Upper lobe of right lung (tissue), 1 donor: ENCODE data around the gene RNF113B. TPM values are rescaled to one million over a fixed set of nuclear protein-coding genes. Genes with fewer than 3 reads are reported as not detected.

Source experiments
- ATAC-seq: fragments of 200-7000 bp; cut with Tn5 transposase; one replicate; pipeline ENCODE4 v1.9.1; 2020; ENCODE audit warnings: mild to moderate bottlenecking, moderate library complexity
- DNase-seq: peaks from one replicate; pipeline ENCODE4 v3.0.0-alpha.2; 2020
- H3K27ac ChIP-seq: fragments of 200-600 bp; one replicate; pipeline ENCODE4 v1.8.0; 2022
- H3K27me3 ChIP-seq: fragments of 200-600 bp; one replicate; pipeline ENCODE4 v1.8.0; 2022; ENCODE audit warnings: mild to moderate bottlenecking
- H3K36me3 ChIP-seq: fragments of 200-600 bp; one replicate; pipeline ENCODE4 v1.8.0; 2022
- H3K4me1 ChIP-seq: fragments of 200-600 bp; one replicate; pipeline ENCODE4 v1.8.0; 2022
- H3K4me3 ChIP-seq: fragments of 200-600 bp; one replicate; pipeline ENCODE4 v1.8.0; 2022; ENCODE audit warnings: mild to moderate bottlenecking
- H3K9me3 ChIP-seq: fragments of 200-600 bp; one replicate; pipeline ENCODE4 v1.8.0; 2022
- intact Hi-C: fragments of 100-400 bp; cut with DNase I; formaldehyde crosslinking; loops from one replicate; pipeline ENCODE4 v1.11.0; 2022
- total RNA-seq: library from RNA; stranded (reverse); fragmentation: NEBNext Ultra II Directional; extraction: Animal tissue kit (Norgen Biotek cat#: 25700); gene quantifications from one replicate; pipeline ENCODE4 v1.2.1, GENCODE V29; 2021
- TF ChIP-seq, protein P1 (sequence below): fragments of 200-600 bp; IDR thresholded peaks from one replicate; pipeline ENCODE4 v1.8.0; 2022; ENCODE audit warnings: antibody characterized with exemption
- donor health status: DM: no; HTN: yes; CAD: no; lungs with severe emphysema.

The RNF113B gene
- total RNA-seq, 1 donor from 2014 or later = not detected

DNA sequence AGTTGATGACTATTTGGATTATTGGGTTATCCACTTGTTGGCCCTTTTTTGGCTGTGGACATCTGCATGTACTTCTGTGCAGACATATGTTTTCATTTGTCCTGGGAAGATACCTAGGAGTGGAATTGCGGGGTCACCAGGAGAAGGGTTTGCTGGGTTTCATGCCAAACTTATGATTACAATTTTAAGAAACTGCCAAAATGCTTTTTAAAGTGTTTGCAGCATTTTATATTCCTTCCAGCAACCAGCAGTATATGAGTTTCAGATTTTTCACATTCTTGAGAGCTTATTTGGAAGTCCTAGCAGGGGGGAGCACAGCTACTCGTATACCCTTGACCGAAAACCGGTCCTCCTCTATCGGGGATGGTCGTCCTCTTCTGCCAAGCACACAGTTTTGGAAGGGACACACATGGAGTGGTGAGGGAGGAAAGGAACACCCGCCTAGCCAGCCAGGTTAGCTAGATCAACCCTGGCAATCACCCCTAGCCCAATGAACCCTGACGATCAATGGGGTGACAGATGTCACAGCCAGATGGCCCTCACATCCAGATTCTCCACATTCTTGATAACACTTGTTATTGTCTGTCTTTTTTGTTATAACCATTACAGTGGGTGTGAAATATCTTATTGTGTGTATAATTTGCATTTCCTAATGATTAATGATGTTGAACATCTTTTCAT is 26.7 kb upstream of the RNF113B start:
- TF ChIP-seq, protein P1, sequence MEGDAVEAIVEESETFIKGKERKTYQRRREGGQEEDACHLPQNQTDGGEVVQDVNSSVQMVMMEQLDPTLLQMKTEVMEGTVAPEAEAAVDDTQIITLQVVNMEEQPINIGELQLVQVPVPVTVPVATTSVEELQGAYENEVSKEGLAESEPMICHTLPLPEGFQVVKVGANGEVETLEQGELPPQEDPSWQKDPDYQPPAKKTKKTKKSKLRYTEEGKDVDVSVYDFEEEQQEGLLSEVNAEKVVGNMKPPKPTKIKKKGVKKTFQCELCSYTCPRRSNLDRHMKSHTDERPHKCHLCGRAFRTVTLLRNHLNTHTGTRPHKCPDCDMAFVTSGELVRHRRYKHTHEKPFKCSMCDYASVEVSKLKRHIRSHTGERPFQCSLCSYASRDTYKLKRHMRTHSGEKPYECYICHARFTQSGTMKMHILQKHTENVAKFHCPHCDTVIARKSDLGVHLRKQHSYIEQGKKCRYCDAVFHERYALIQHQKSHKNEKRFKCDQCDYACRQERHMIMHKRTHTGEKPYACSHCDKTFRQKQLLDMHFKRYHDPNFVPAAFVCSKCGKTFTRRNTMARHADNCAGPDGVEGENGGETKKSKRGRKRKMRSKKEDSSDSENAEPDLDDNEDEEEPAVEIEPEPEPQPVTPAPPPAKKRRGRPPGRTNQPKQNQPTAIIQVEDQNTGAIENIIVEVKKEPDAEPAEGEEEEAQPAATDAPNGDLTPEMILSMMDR = no peak
- DNase-seq (no peak), ATAC-seq (no peak)
- no peaks in the 10 kb centered on the region for H3K27me3 ChIP-seq
- H3K27ac ChIP-seq = no peak overlapping the region
- intact Hi-C loops = no loop called here
- peaks cover 4% of the 10 kb centered on the region for H3K4me1 ChIP-seq
- H3K36me3 ChIP-seq = no peaks in the 10 kb centered on the region
- no peak overlapping the region for H3K4me3 ChIP-seq
- H3K9me3 ChIP-seq = no peaks in the 10 kb centered on the region

DNA sequence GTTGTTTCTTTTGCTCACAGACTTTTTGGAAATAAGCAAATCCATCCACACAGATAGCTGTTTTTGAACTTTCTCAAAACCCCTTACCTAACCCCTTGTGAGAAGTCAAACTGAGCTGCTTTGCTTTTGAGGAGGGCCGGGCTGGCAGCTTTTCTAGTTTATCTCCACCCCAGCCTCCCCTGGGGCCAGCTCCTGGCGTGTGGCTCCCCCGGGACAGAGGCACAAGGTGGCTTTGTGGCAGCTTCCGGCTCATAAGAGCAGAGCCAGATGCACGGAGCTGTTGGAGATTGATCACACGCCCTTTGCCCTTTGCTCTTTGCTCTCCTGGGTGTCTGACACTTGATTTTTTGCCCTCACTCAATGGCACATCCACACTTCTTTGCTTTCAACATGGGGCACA is 24.9 kb upstream of the RNF113B start:
- intact Hi-C loops = no loop called here
- H3K4me1 ChIP-seq = peaks cover 4% of the 10 kb centered on the region

DNA sequence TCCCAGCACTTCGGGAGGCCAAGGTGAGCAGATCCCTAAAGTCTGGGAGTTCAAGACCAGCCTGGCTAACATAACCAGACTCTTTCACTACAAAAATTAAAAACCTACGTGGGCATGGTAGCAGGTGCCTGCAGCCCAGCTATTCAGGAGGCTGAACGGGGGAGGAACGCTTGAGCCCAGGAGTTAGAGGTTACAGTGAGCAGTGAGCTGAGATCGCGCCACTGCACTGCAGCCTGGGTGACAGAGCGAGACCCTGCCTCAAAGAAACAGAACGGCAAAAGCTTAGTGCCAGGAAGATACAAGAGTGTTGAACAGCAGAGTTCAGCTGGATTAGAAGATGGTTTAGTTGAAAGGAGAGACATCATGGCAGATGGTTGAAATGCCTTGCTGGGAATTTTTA is 24.1 kb upstream of the RNF113B start:
- H3K4me1 ChIP-seq = peaks cover 4% of the 10 kb centered on the region
- ATAC-seq = no peak

More for the DNA sequence above, 24.9 kb upstream of the RNF113B start:
- no peaks in the 10 kb centered on the region for H3K9me3 ChIP-seq
- H3K4me3 ChIP-seq = no peak overlapping the region
- TF ChIP-seq, protein P1 = no peak
- H3K36me3 ChIP-seq = no peaks in the 10 kb centered on the region
- H3K27ac ChIP-seq = no peak overlapping the region
- DNase-seq = no peak
- peak; percentile 42 for ATAC-seq
- H3K27me3 ChIP-seq = no peaks in the 10 kb centered on the region

DNA sequence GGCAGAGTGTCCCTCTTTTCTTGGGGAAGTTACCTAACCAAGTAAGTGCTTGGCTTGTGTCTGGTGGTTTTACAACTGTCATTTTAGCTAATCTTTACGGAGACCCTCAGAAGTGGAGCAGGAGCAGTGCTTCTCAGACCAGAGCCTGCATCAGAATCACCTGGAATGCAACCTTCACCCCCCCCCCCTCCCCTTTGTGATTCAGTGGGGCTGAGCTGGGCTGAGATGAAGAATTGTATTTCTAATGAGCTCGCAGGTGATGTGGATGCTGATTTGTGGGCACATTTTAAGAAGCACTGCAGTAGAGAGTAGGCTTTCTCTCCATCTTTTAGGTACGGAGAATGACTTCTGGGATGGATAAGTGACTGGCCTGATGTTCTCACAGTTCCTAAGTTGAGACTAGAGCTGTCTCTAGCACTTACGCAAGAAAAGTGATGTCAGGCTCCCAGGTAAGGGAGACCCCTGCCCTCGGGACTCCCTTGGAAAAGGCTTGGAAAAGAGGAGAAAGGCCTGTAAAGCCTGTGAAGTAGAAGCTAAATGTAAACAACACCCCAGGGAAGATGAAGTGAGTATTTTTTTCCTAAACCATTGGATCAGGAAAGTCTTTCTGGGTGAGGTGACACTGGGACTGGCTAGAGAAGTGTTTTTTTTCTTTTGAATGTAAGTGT is 23.3 kb upstream of the RNF113B start:
- DNase-seq = no peak
- Histone ChIP-seq H3K4me1 (peaks cover 4% of the 10 kb centered on the region), H3K36me3 (no peaks in the 10 kb centered on the region), H3K27ac (no peak overlapping the region), H3K27me3 (no peaks in the 10 kb centered on the region), H3K4me3 (no peak overlapping the region), H3K9me3 (no peaks in the 10 kb centered on the region)
- intact Hi-C loops = no loop called here
- TF ChIP-seq, protein P1 = no peak
- ATAC-seq = no peak

More for the DNA sequence above, 24.1 kb upstream of the RNF113B start:
- DNase-seq = no peak
- H3K9me3 ChIP-seq = no peaks in the 10 kb centered on the region
- H3K4me3 ChIP-seq = no peak overlapping the region
- H3K27me3 ChIP-seq = no peaks in the 10 kb centered on the region
- TF ChIP-seq, protein P1 = no peak
- intact Hi-C loops = no loop called here
- no peaks in the 10 kb centered on the region for H3K36me3 ChIP-seq
- H3K27ac ChIP-seq = no peak overlapping the region

DNA sequence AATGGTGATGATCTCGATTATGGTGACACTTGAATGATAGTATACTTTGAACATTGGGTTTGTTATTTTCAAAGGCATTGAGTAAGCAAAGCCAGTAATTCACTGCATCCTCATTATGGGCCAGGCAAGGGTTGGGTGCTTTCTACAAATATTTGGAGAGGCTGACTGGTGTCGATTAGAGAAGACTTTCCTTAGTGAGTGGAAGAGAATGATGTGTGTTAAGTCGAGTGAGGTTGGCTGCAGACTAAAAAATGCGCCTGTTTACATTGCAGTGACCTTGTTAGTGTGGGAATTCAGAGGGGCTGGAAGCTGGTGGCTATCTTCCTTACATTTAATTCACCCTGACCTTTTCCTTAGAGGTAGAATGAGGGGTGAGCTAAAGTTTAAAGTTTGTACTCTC is 22.4 kb upstream of the RNF113B start:
- ATAC-seq (no peak), DNase-seq (no peak)
- Histone ChIP-seq H3K9me3 (no peaks in the 10 kb centered on the region), H3K4me3 (no peak overlapping the region), H3K27ac (no peak overlapping the region), H3K36me3 (no peaks in the 10 kb centered on the region), H3K27me3 (no peaks in the 10 kb centered on the region), H3K4me1 (peaks cover 4% of the 10 kb centered on the region)
- TF ChIP-seq, protein P1 = no peak
- intact Hi-C loops = no loop called here
